HG03575 (cell line): ENCODE measurements around the gene APOB.

Experiments used
- ATAC-seq: cut with Tn5 transposase; IDR thresholded peaks from one replicate; pipeline ENCODE4 v1.9.1; 2021; ENCODE audit not compliant: unreplicated experiment, insufficient number of reproducible peaks, low FRiP score; ENCODE audit errors: extremely low read depth

The APOB gene

GRCh38 chr2:21047141-21048009, 3.5 kb upstream of the APOB start:
- no peak for ATAC-seq

DNA sequence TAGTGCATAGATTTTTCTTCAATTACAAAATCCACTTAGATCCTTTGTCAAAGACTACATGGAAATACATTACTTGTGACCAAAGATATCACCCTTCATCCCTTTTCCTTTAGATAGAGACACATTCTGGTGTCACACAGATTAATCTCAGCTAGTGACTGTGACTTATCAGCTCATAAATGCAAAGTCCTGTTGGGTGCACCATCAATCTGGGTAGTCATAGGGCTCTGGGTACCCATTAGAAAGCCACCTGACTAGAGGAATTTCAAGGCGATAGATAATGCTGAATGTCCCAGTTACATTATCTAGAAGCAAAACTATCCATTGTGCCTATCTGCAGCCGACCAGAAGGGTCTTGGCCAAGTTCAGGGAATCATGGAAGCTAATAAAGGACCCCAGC, 2.6 kb upstream of the APOB start:
- ATAC-seq = no peak

- no peak for ATAC-seq
Measured at GRCh38 chr2:21044694-21045371, 960 bp upstream of the APOB start.

DNA sequence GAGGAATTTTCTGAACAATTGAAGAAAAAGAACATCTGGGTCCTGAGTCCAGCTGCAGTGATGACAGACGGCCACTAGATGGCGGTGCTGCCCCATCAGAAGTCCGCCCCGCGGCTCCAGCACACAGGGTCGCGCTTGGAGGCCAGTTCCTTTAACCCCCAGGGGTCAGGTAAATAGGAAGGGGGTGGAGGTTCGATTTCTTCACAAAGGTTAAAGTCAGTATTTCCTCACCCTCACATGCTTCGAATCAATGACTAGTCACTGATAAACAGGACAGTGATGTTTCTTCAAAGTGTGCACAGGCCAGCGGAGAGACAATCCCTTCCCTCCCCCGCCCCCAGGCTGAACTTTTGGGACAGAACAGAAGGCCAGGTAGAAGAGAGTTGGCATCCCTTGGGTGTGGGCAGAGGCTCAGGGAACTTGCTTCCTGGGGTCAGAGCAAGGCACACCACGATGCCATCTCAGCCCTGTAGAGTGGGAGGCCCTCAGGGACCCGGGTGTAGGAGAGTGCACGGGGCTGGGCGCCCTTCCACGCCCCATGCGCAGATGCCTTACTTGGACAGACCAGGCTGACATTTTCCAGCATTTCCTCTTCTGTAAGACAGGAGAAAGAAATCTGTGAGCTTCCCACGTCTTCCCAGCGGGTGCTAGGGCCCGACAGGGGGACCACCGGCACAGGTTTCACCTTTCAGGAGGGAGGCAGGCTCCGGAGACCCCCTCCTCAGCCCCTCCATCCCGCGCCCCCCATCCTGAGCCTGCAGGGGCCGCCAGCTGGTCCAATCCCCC, 722 bp downstream of the APOB start:
- no peak for ATAC-seq

GRCh38 chr2:21042708-21042957, 1.2 kb downstream of the APOB start:
- ATAC-seq = no peak

- ATAC-seq = no peak
Measured at GRCh38 chr2:21041943-21042707, 1.7 kb downstream of the APOB start.

DNA sequence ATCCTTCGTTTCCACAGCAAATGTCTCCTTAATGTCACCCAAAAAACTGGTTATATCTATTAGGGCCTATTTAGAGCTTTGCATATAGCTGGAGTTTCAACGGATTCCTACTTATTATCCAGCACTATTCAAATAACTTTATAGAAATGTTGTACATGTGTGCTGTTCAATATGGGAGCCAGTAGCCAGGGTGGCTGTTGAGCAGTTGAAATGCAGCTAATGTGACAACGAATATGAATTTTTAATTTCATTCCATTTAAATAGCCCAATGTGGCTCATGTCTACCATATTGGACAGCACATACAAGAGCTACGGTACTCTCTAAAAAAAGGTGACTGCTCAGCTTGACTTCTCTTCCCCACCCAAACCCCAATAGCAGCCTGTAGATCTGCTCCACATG, 2.4 kb downstream of the APOB start:
- ATAC-seq = no peak

DNA sequence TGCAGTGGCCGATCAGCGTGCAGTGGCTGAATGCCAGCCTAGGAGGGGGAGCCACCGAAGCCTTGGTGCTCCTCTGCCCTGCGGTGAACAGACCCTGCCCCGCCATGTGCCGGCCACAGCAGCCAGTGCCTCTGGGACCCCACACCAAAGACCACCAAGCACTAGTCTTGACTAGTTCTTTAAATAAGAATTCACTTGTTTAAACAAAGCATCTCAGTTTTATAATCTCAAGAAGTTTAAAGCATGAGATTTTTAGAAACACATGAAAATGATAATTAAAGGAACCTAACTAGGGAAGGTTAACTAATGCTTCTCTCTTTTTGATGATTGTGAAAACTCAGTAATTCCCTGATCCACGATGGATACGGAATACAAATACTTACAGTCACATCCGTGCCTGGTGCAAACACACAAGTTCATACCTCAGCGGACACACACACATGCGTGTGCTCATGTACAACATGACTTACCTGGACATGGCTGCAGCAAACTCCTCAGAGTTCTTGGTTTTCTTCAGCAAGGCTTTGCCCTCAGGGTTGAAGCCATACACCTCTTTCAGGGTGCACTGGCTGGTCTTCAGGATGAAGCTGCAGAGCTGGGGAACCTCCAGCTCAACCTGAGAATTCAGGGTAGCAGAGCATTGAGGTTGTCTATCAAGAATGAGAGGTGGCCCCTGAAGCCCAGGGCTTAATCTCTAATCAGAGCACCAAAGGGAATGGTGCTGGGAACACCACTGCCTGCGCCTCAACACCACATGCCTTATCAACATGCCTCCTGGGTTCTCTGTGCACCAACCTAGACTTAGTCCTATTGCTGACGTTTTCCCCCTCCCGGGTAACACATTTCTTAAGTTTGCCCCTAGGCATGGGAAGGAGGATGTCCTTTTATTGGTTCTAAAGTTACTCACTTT, 3.1 kb downstream of the APOB start:
- ATAC-seq = no peak

DNA sequence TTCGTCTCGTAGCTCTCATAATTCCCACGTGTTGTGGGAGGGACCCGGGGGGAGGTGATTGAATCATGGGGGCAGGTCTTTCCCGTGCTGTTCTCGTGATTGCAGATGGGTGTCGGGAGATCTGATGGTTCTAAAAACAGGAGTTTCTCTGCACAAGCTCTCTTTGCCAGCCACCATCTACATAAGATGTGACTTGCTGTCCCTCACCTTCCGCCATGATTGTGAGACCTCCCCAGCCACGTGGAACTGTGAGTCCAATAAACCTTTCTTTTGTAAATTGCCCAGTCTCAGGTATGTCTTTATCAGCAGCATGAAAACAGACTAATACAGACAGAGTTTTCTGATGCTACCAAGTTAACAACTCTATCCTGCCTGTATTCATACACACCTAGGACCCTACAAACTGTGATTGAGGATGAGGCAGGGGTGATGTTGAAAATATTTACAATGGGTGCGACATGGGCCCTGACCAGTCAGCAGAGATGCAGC, 3.9 kb downstream of the APOB start:
- ATAC-seq = no peak

- ATAC-seq = no peak
Measured at GRCh38 chr2:21039080-21039556, 4.8 kb downstream of the APOB start.

DNA sequence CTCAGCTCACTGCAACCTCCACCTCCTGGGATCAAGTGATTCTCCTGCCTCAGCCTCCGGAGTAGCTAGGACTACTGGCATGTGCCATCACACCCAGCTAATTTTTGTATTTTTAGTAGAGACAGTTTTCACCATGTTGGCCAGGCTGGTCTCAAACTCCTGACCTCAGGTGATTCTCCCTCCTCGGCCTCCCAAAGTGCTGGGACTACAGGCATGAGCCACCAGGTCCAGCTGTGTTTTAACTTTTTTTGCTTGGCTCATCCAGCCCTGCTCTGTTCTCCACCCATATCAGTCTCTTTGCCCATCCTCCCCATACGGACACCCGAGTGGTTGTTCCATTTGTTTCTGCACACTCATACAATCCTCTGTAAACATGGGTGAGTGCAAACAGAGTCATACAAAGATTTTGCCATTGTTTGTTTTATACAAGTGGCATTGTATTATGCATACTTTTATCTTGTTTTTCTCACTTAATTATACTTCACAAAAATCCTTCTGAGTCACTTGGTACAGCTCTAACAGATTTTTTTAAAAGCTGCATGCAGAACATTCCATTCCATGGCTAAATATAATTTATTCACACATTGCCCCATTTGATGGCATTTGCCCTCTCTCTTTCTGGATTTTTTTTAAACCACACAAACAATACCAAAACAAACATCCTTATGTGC, 5.3 kb downstream of the APOB start:
- no peak for ATAC-seq

DNA sequence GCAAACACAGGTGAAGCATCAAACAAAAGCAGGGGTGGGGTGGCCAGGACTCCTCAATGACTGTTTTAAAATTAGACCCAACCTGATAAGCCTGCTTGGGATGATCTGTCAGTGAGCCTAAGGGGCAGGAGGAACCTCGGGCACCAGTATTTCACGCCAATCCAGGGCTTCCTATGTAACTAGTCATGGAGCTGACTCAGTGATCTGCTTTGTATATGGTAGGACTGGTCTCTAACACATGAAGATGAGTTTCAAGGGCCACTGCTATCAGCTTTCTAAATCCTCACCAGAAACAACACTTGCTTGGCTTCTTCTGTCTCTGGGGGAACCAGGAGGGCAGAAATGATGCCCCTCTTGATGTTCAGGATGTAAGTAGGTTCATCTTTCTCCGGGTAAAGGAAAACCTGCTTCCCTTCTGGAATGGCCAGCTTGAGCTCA, 6.2 kb downstream of the APOB start:
- no peak for ATAC-seq

DNA sequence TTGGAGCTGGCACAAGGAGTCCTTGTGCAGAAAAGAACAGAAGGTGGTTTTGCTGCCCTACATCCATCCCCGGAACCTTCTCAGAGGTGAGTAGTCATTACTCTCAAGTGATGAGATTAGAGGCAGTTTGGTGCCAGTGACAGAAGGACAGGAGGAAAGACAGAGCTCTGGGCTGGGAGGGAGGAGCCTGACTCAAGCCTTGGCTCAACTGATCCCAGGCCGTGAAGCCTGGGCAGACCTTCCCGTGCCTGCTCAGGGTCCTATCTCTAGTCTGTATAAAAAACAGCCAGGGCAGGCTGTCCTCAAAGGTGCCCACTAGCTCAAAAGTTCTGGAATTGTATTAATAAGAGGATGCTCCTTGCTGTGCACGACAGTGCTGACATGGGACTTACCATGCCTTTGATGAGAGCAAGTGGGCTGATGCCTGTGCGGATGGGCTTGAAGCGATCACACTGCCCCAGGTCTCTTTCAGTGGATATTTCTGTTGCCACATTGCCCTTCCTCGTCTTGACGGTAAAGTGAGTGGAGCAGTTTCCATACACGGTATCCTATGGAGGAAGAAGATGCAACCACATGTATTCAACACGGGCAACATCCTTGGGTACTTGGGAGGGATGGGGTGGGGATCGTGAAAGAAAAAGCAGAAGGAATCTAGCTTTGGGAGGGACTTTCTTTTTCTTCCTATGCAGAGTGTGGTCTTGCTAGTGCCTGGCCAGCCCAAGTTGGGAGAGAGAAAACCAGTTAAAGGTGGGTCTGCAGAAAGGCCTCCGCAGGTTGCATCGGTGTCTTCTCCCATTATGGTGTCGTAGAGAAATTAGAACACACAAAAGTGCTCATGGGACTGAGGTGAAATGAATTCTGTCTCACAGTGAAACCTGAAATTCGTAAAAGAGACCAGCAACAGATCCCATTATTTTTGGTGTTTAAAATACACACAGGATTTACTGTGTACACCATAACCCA, 6.9 kb downstream of the APOB start:
- no peak for ATAC-seq

- ATAC-seq = no peak
Measured at GRCh38 chr2:21035974-21036707, 7.7 kb downstream of the APOB start.

GRCh38 chr2:21035282-21035973, 8.4 kb downstream of the APOB start:
- no peak for ATAC-seq

- ATAC-seq = no peak
Measured at GRCh38 chr2:21034972-21035279, 8.9 kb downstream of the APOB start.
